CD4-positive, alpha-beta T cell treated with Interleukin-17A for 1 hour (primary cell): Measurements from ENCODE around the gene PRADC1.
A peak's percentile ranks its signal among the peaks of the same experiment; 100 is the strongest.

ENCODE experiments used
- DNase-seq: peaks from one replicate; pipeline ENCODE4 v3.0.0-alpha.2; 2020

Gene PRADC1

GRCh38 chr2:73233932-73234832 lies 1.1 kb upstream of the PRADC1 start, which contains the start of gene CCT7:
CCT7 (plus strand) TSS chr2:73234308; CDS start chr2:73234379, 71 bp downstream.
- DNase-seq, result peak; percentile 94

- DNase-seq, result peak; percentile 24
Measured at GRCh38 chr2:73232403-73233153, 461 bp downstream of the PRADC1 start.

- no peak for DNase-seq
Measured at GRCh38 chr2:73228631-73229030, 4.4 kb downstream of the PRADC1 start.

GRCh38 chr2:73227086-73227485 lies 6.0 kb downstream of the PRADC1 start:
- no peak for DNase-seq

- DNase-seq, result no peak
Measured at GRCh38 chr2:73225513-73226360, 7.3 kb downstream of the PRADC1 start.

- DNase-seq, result no peak
Measured at GRCh38 chr2:73223821-73224220, 9.2 kb downstream of the PRADC1 start.

GRCh38 chr2:73218298-73218697 lies 14.7 kb downstream of the PRADC1 start:
- DNase-seq, result no peak

- DNase-seq, result no peak
Measured at GRCh38 chr2:73217826-73218225, 15.2 kb downstream of the PRADC1 start.

- no peak for DNase-seq
Measured at GRCh38 chr2:73217160-73217559, 15.9 kb downstream of the PRADC1 start.

- DNase-seq, result no peak
Measured at GRCh38 chr2:73215254-73215653, 17.8 kb downstream of the PRADC1 start.

GRCh38 chr2:73214120-73215035 lies 18.7 kb downstream of the PRADC1 start, which contains the start of gene SMYD5:
SMYD5 (plus strand) TSS chr2:73214245; CDS start chr2:73214267, 22 bp downstream.
- peak; percentile 93 for DNase-seq

GRCh38 chr2:73212448-73213176 lies 20.4 kb downstream of the PRADC1 start:
- DNase-seq, result peak; percentile 76

GRCh38 chr2:73212098-73212447 lies 21.0 kb downstream of the PRADC1 start:
- no peak for DNase-seq

GRCh38 chr2:73210696-73211095 lies 22.3 kb downstream of the PRADC1 start:
- DNase-seq, result no peak

GRCh38 chr2:73210019-73210418 lies 23.0 kb downstream of the PRADC1 start:
- no peak for DNase-seq

GRCh38 chr2:73208258-73208657 lies 24.8 kb downstream of the PRADC1 start:
- no peak for DNase-seq

GRCh38 chr2:73205611-73206010 lies 27.4 kb downstream of the PRADC1 start:
- DNase-seq, result no peak

GRCh38 chr2:73203055-73203681 lies 29.9 kb downstream of the PRADC1 start:
- DNase-seq, result no peak

- no peak for DNase-seq
Measured at GRCh38 chr2:73202156-73203054, 30.6 kb downstream of the PRADC1 start, which contains the start of gene NOTO. NOTO (plus strand) TSS chr2:73202574; CDS start chr2:73202667, 93 bp downstream.
